SKM-1 treated with dmso at 0.1 percent for 144 hours (cell line): Measurements from ENCODE around the gene XAB2.
A peak's percentile ranks its signal among the peaks of the same experiment; 100 is the strongest.

Experiments used
- DNase-seq: peaks from one replicate; lab custom pipeline; 2025; ENCODE audit not compliant: unreplicated experiment; lab: John Stamatoyannopoulos, UW

XAB2 gene

DNA sequence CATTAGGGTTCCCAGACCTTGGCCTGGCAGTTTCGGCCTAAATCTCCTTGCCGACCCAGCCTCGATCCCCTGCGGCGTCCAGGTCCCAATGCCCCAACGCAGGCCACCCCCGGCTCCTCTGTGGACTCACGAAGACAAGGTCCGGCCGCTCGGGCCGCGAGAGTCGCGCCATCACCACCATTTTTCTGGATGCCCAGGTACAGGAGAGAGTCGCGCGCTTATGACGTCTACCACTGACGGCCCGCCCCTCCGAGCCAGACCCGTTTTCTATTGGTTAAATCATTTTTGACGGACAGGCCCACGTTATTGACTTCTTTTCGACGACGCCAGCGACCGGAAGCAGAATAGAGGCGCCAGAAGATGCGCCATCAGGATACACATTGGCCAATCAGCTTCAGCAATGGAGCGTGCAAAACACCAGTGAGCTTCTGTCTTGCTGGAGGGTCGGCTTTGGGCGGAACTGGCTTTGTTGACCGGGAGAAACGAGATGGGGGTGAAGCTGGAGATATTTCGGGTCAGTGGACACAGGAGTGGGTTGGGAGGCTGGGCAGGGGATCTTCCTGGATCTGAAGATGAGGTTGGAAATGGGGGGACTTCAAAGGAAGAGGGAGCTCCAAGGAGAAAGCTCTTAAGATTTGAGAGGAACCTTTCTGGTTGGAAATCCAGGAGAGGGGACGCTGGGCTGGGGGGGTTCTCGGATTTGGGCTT lies at the start of gene XAB2, which contains the start of gene PET100:
Gene XAB2, minus strand, starts transcription at position 199 of the 708 bp plus-strand sequence. Its CDS starts 18 bp downstream, at position 181.
Gene PET100, plus strand, starts transcription at position 447 of the 708 bp plus-strand sequence. Its CDS starts 41 bp downstream, at position 488.
- DNase-seq, result peak; percentile 98

DNA sequence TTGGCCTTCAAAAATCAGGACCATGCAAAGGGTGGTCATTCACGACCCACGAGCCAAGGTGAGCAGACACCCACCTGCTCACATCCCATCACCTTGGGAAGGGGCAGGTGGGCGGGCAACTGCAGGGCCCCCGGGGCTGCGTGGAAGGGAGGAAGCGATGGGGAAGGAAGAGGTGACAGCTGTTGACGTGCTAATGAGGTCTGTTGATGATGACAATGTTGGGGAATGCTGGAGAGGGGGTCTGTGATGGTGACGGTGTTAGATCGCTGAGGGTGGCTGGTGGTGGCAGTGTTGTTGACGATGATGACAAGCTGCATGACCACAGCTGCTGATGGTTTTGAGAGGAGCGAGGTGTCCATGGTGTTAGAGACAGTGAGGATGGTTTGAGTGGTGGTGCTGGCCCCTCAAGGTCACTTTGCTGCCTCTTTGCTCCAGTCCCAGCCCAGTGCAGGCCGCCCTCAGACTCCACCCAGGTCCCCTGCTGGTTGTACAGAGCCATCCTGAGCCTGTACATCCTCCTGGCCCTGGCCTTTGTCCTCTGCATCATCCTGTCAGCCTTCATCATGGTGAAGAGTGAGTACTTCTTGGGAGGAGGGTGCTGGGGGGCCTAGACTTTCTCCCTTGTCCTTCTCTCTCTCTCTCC lies 48.4 kb upstream of the XAB2 start:
- no peak for DNase-seq

DNA sequence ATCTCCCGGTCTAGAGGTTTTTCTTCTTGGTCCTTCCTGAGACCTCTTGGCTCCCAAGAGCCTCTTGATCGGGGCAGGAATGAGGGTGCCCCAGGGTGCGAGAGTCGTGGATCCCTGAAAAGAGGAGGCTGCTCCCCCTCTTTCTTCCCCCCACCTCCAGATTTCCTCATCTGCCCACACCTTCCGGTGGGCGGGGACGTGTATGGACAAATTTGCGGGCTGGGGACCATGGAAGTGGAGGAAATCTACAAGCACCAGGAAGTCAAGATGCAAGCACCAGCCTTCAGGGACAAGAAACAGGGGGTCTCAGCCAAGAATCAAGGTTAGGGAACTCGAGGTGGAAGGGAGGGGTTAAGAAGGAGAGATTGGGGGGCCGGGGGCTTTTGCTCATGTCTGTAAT lies 47.5 kb upstream of the XAB2 start, which contains the start of gene MCEMP1:
Gene MCEMP1, plus strand, starts transcription at position 237 of the 400 bp plus-strand sequence. Its CDS starts 31 bp downstream, at position 268.
- DNase-seq, result peak; percentile 65

DNA sequence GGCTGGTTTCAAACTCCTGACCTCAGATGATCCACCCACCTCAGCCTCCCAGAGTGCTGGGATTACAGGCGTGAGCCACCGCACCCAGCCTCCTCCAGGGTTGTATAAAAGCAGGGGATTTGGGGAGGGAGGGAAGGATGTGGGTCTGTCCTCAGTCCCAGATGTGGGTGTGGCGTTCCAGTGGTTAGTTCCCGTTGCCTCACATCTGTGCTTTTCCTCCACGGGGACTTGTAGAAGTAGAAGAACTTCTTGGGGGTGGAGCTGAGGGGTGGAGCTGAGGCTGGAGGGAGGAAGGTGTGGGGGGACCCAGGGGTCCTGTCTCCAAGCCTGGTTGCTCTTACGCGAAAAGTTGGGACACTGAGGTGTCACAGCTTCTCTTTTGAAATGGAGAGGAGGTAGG lies 47.0 kb upstream of the XAB2 start:
- peak; percentile 79 for DNase-seq

DNA sequence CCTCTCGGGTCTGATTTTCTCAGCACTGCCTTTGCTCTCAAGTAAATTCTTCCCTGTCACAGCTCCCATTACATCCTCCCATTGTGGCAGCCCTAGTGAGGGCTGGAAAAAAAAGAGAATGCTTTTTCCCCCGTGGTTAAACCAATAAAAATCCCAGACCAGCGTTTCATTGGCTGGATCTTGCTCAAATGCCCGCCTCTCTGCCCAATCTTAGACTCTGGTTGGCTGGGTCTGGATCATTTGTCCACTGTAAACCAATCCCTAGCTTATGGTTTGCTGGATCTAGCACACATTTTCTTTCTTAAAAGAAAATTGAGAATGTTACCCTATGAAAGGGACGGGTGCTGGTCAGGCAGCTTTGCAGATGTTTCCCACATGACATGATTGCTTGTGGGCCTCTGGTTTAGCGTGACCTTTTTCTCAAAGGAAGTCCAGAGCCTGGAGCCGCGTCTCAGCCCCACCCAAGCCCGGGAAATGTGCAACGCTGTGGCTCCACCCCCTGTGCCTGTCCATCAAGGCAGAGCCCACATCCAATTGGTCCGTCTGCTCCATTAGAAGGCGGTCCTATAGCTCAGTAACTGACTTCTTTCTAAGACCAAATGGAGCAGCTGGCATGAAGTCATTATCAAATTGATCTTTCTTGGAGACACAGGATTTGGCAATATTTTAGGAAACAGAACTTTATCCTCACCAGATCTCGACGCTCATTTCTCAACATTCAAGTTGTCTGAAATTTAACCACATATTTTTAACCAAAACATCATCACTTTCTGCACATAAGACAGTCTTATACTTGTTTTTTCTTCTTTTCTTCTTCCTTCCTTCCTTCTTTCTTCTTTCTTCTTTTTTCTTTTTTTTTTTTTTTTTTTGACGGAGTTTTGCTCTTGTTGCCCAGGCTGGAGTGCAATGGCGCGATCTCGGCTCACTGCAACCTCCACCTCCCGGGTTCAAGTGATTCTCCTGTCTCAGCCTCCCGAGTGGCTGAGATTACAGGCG lies 45.0 kb upstream of the XAB2 start:
- DNase-seq, result peak; percentile 83

DNA sequence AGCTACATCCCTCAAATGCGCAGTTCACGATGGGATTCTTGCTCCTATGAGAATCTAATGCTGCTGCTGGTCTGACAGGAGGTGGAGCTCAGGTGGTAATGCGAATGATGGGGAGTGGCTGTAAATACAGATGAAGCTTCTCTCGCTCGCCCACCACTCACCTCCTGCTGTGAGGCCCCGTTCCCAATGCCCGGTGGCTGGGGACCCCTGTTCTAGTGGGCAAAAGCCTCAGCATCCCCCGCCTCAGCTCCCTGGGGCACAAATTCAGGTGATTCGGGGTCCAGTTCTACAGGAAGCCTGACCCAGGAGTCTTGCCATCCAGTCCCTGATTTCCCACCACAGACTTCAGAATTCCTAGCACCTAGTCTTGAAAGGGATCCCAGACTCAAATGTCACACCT lies 43.2 kb upstream of the XAB2 start:
- no peak for DNase-seq

DNA sequence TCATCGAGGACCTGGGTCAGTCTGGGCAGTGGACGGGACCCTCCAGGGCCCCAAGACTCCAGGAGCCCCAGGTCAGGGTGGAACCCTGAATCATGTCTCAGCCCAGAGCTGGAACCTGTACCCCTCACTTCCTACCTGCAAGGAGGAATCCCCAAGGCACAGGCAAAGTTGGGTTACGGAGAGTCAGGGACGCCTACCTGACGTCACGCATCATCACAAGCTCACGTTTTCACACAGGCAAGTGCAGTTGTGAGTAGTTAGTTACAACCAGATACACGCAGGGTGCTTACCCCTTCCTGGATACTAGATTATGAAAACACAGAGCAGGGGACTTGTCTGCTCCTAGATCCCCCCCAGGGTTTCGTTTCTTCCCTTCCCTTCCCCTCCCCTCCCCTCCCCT lies 41.4 kb upstream of the XAB2 start:
- no peak for DNase-seq

DNA sequence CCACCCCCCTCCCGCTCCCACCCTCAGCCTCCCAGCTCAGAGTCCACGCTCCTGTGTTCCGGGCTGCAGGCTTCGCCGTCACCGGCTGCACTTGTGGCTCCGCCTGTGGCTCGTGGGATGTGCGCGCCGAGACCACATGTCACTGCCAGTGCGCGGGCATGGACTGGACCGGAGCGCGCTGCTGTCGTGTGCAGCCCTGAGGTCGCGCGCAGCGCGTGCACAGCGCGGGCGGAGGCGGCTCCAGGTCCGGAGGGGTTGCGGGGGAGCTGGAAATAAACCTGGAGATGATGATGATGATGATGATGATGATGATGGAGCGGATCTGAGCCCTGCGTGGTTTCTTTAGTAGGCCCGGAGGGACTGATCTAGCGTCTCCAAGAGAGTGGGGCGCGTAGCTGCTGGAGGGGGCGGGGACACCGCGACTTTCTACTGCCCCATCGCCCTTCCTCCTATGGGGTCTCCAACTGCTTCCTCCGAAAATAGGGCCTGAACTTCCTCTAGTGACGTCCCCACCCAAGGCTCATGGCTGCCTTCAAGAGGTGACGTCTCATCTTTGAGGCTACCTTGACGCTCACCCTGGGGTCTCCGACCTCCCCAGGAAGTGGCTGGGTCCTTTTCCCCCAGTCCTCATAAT lies 40.9 kb upstream of the XAB2 start:
- DNase-seq, result no peak

DNA sequence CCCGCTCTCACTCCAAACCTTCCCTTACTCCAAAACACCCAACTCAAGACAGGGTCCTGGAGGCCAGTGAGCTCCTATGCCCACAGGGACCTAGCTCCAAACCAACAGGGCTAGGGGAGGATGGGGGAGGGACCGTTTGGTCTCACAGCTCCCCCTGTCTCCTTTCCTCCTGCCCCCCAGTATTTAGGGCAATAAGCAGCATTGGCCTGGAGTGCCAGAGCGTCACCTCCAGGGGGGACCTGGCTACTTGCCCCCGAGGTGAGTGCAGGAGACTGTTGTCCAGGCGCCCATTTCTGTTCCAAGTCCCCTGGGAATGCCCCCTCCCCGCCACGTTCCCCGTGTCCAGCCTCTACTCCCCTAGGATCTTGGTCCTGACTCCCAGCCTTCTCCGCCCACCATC lies 40.3 kb upstream of the XAB2 start:
- no peak for DNase-seq

DNA sequence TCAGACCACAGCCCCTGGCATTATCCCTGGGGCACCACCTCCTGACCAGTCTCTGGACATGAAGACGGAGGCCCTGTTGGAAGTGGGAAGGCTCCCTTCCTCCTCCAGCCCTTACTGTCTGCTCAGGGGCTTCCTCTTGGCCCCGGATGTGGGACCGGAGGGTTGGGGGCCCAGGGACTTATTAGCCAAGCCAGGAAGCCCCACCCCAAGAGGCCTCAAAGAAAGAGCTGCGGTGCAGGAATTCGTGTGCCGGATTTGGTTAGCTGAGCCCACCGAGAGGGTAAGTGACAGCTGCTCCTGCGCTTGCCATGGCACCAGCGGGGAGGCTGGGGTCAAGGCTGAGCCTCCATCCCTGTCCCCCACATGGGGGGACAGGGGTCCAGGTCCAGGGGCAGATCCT lies 39.5 kb upstream of the XAB2 start, which contains the start of gene RETN:
Gene RETN, plus strand, starts transcription at position 208 of the 400 bp plus-strand sequence. CDS start 278 bp downstream, outside the sequence.
- DNase-seq, result no peak

DNA sequence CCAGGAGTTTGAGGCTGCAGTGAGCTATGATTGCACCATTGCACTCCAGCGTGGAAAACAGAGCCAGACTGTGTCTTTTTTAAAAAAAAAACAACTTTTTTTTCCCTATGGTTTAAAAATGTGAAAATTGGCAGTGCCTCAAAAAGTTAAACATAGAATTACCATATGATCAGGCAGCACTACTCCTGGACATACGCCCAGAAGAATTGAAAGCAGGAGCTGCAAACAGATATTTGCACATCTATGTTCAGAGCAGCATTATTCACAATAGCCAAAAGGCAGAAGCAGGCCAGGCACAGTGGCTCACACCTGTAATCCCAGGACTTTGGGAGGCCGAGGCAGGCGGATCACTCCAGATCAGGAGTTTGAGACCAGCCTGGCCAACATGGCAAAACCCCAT lies 35.7 kb upstream of the XAB2 start:
- no peak for DNase-seq

DNA sequence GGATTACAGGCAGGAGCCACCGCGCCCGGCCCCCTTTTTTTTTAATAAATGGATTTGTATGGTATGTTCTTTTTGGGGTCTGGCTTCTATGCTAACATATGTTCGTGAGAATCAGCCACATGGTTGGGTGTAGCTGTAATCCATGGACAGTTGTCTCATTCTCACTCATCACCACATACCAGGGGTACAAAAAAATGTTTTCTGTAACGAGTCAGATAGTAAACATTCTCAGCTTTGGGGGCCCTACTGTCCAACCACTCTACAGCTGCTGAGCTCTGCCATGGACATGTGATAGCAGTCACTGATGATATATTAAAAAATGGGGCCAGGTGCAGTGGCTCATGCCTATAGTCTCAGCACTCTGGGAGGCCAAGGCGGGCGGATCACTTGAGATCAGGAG lies 34.4 kb upstream of the XAB2 start:
- no peak for DNase-seq

DNA sequence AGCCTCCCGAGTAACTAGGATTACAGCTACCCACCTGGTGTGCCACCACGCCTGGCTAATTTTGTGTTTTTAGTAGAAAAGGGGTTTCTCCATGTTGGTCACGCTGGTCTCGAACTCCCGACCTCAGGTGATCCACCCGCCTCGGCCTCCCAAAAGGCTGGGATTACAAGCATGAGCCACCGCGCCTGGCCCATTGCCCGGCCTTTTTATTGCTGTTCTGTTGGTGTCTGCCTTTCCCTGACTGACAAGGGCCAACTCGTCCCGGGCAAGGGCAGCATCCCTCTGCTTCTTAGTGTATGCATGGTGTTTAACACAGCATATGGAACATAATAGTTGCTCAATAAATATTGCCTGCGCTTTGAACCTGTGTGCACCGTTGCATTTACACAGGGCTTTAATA lies 33.3 kb upstream of the XAB2 start:
- no peak for DNase-seq

DNA sequence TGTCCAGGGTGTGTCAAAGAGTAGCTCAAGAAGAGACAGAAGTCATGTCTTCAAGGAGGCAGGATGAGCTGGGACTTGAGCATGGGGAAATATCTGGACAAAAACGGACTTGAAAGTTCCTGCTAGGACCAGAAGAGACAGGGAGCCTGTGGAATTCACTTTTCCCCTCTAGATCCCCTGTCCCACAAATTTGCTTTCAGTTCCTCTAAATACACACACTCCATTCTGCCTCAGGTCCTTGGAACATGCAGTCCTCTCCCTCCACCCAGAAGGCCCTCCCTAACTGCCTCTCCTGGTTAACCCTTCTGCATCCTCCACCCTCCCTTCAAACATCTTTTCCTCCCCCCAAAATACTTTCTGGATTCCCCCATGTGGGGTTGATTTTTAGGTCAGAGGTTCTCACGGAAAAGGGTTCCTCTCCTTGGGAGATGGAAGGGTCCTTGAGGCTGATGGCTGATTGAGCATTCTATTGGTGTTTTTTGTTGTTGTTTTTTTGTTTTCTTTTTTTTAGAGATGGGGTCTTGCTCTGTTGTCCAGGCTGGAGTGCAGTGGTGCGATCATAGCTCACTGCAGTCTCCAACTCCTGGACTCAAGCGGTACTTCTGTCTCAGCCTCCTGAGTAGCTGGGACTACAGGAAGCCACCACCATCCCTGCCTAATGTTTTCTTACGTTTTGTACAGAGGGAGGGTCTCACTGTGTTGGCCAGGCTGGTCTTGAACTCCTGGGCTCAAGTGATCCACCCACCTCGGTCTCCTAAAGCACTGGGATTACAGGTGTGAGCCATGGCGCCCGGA lies 32.6 kb upstream of the XAB2 start:
- DNase-seq, result no peak

DNA sequence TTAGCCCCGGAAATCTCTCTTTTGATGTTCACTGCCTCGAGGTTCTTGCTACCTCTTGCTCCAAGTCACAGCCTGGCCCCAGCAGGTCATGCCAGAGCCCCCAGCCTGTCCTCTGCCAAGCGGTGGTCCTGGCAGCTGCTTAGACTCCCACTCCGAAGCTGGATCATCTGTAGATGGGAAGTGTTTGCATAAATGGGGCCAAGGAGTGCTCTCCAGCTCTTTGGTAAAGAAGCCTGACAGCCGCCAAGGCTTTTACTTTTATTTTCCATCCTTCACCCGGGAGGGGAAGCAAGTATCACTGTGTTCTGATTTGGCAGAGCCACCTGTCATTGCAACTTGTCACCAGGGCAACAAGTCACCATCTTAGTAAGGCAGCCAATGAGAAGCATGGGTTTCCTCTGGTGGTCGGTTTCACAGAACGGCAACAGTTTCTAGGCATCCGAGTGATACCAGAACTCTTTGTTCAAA lies 28.9 kb upstream of the XAB2 start:
- DNase-seq, result no peak

DNA sequence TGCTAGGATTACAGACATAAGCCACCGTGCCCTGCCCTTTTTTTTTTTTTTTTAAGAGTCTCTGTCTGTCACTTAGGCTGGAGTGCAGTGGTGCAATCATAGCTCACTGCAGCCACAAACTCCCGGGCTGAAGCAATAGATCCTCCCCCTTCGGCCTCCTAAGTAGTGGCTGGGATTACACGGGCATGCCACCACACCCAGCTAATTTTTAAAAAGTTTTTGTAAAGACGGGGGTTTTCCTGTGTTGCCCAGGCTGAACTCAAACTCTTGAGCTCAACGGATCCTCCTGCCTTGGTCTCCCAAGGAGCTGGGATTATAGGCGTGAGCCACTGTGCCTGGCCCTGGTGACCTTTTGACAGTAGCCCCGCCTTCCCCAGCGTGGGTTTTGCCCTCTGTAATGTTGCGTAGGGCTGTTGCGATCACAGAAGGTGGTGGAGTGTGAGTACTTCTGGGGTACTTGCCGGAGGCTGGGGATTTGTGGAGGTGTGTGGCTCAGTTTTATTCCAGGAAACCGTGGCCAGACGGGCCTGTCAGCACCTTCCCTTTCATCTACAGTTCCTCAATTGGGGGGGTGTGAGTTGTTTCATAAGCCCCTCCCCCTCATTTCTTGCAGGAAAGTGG lies 27.9 kb upstream of the XAB2 start:
- DNase-seq, result peak; percentile 87

DNA sequence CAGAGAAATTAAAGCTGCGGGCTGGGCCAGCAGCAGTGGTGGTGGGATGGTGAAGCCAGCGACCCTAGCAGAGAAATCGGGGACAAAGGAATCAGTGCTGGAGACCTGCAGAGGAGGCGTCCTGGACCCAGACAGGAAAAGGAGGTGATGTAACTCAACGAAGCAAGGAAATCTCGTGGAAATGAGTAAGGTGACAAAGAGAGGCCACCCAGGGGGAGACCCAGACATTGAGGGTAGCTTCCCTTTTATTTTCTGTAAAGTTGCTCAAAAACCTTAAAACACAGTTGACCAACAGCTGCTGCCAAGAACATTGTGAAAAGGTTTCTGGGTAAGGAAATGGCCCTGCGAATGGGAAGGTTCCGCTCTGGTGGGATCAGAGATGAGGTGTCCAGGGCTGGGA lies 26.2 kb upstream of the XAB2 start:
- DNase-seq, result peak; percentile 95

DNA sequence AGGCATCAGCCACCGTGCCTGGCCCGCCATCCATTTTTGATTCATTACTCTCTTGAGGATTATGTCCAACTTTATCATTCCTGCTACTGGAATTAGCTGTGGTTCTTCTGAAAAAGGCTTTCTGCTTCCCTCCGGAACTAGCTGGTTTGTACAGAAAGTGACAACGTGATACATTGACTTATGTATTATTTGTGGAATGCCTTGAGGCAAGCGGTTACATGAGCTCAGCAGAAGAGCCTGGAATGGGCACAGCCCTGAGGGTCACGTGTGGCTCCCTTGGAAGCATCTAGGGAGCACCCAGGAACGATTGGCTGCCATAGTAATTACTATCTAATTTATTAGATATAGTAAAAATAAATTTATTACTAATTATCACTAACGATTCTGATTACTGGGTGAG lies 25.1 kb upstream of the XAB2 start:
- no peak for DNase-seq

DNA sequence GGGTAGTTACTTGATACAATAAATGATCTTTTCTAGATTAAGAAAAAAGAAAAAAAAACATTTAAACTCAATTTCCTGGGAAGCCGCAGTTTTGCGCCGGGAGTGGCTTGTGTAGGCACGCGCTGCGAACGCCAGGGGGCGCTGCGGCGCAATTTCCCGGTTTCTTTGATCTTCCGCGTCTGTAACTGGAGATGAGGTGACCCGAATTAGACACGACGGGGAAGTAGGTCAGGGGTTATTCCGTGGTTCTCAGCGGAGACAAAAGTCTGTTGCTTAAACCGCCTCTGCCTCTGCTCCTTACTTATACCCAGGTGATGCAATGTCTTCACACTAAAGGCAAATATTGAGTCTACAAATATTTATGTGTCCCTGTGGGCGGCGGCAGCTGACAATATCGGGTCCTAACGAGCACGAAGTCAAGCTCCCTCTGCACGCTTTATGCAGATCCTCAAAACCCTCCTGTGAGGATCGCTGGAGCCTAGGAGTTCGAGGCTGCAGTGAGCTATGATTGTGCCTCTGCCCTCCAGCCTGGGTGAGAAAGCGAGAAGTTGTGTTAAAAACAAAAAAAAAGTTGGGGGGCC lies 22.8 kb upstream of the XAB2 start:
- DNase-seq, result peak; percentile 97
